ENCODE measurements around the gene CWF19L2. TPM values are rescaled to one million over a fixed set of nuclear protein-coding genes. Genes with fewer than 3 reads are reported as not detected.

CWF19L2 gene
- total RNA-seq, 2 experiments from 2014 or later = 13.4 to 21.4 TPM

- H3K36me3 ChIP-seq (ENCODE audit: insufficient read depth, low read length) = no peaks in the 10 kb centered on the region
- H4K20me1 ChIP-seq (ENCODE audit: insufficient read depth, low read length) = no peaks in the 10 kb centered on the region
- H3K4me1 ChIP-seq (ENCODE audit: insufficient read depth, low read length, poor library complexity, severe bottlenecking) = no peaks in the 10 kb centered on the region
- intact Hi-C loops (cut with micrococcal nuclease; ENCODE audit: unreplicated experiment) = no loop called here
- H3K9me2 ChIP-seq (ENCODE audit: insufficient read depth, low read length) = no peaks in the 10 kb centered on the region
- no peak overlapping the region for H3K4me2 ChIP-seq (ENCODE audit: low read length)
- POLR2A ChIA-PET = no interaction called here
- H3K4me3 ChIP-seq (ENCODE audit: low read depth, low read length, poor library complexity, severe bottlenecking) = no peak overlapping the region
- no peak for TF ChIP-seq EZH2phosphoT487 (IDR thresholded peaks at IDR 0.05; ENCODE audit: borderline replicate concordance, low read depth, low read length)
- no peak for TF ChIP-seq CTCF (conservative IDR thresholded peaks at IDR 0.05; ENCODE audit: low read length)
- H3K9me3 ChIP-seq (ENCODE audit: low read length) = no peaks in the 10 kb centered on the region
- BruUV-seq (replicated peaks) = no TSS peak
- H2AFZ ChIP-seq (ENCODE audit: low read length) = no peak overlapping the region
- no peaks in the 10 kb centered on the region for H3K79me2 ChIP-seq (ENCODE audit: insufficient read depth, low read depth, low read length)
- no peak for DNase-seq (ENCODE audit: low spot score)
- H3K27ac ChIP-seq (ENCODE audit: low read depth, low read length, poor library complexity, severe bottlenecking) = no peak overlapping the region
- CTCF ChIA-PET (ENCODE audit: unreplicated experiment) = no interaction called here
Observed at GRCh38 chr11:107473792-107474191, 16.2 kb upstream of the CWF19L2 start.

GRCh38 chr11:107472966-107473365 is 15.3 kb upstream of the CWF19L2 start:
- BruUV-seq (replicated peaks) = no TSS peak

More at GRCh38 chr11:107472966-107473365, 15.3 kb upstream of the CWF19L2 start:
- no peak overlapping the region for H3K4me2 ChIP-seq (ENCODE audit: low read length)
- ChIA-PET POLR2A (no interaction called here), CTCF (ENCODE audit: unreplicated experiment) (no interaction called here)
- no peak overlapping the region for H3K27ac ChIP-seq (ENCODE audit: low read depth, low read length, poor library complexity, severe bottlenecking)
- no peaks in the 10 kb centered on the region for H3K9me3 ChIP-seq (ENCODE audit: low read length)
- no peak for DNase-seq (ENCODE audit: low spot score)
- no peaks in the 10 kb centered on the region for H3K4me1 ChIP-seq (ENCODE audit: insufficient read depth, low read length, poor library complexity, severe bottlenecking)
- H3K4me3 ChIP-seq (ENCODE audit: low read depth, low read length, poor library complexity, severe bottlenecking) = no peak overlapping the region
- intact Hi-C loops (cut with micrococcal nuclease; ENCODE audit: unreplicated experiment) = no loop called here
- no peaks in the 10 kb centered on the region for H3K9me2 ChIP-seq (ENCODE audit: insufficient read depth, low read length)
- H3K79me2 ChIP-seq (ENCODE audit: insufficient read depth, low read depth, low read length) = no peaks in the 10 kb centered on the region
- no peak overlapping the region for H2AFZ ChIP-seq (ENCODE audit: low read length)
- no peaks in the 10 kb centered on the region for H3K36me3 ChIP-seq (ENCODE audit: insufficient read depth, low read length)
- no peaks in the 10 kb centered on the region for H4K20me1 ChIP-seq (ENCODE audit: insufficient read depth, low read length)
- TF ChIP-seq CTCF (conservative IDR thresholded peaks at IDR 0.05; ENCODE audit: low read length) (no peak), EZH2phosphoT487 (IDR thresholded peaks at IDR 0.05; ENCODE audit: borderline replicate concordance, low read depth, low read length) (no peak)

Measured in OCI-LY7 (cell line).